ENCODE measurements around the gene FNDC8.
A peak's percentile ranks its signal among the peaks of the same experiment; 100 is the strongest.

- TF ChIP-seq POLR2AphosphoS5 (IDR thresholded peaks at IDR 0.05; ENCODE audit: low read depth) = peak; percentile 70
- TF ChIP-seq CTCF (IDR thresholded peaks at IDR 0.05; ENCODE audit: insufficient read depth, low read length) = no peak
- no peak for TF ChIP-seq REST (IDR thresholded peaks at IDR 0.05; ENCODE audit: insufficient replicate concordance, low read depth)
- TF ChIP-seq GABPA (IDR thresholded peaks at IDR 0.05; ENCODE audit: low read depth) = peak; percentile 21; the same call in 1 of the 2 replicates
Observed at GRCh38 chr17:35089586-35090296, 31.7 kb upstream of the FNDC8 start.

Data from HL-60 (cell line).